Right lobe of liver (tissue), 4 donors: Measurements from ENCODE around the gene EXPH5.

Experiments
- POLR2A ChIP-seq: fragments of 450-650 bp; IDR thresholded peaks from one replicate; pipeline ENCODE4 v1.6.1; 2017; ENCODE audit warnings: antibody characterized with exemption, mild to moderate bottlenecking
- TF ChIP-seq, protein P1 (sequence below), 4 donors: fragments of 200-600 bp in 3 of 4; fragments of 450-650 bp in 1 of 4; IDR thresholded peaks; one replicate each; pipeline versions ENCODE4 v1.5.1 to v1.8.0; 2016 to 2022; ENCODE audit warnings: antibody characterized with exemption in 4 of 4, mild to moderate bottlenecking in 2 of 4
- donor health status: DM: no; HTN: no; CAD: no.
- donor health status: DM: no; HTN: no; CAD: no.
- donor health status: DM: no; HTN: yes; CAD: no.

DNA sequence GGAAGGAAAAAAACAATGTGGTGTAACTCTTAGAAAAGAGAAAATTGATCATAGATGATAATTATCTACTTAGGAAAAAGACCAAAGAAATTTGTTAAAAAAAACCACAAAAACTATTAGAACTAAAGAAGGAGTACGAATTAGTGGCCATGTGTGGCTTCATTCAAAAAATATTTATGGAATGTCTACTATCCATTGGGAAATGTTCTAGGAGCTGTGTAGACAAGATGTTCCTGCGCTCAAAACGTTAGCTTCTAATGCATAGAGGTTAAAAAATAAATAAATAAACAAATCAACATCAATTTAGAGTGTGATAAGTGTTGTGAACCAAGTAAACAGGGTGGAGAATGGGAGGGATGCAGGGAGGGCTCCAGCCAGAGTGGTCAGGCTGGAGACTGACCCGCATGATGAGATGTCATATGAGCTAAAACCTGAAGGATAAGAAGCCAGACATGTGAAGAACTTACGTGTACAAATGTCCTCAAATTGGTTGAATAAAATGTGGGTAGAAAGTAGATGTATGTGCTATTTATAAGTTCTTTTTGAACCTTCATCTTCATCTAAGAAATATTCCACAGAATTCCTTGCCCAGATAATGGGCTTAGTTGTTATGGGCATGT, 4.3 kb upstream of the EXPH5 start:
- TF ChIP-seq, protein P1, sequence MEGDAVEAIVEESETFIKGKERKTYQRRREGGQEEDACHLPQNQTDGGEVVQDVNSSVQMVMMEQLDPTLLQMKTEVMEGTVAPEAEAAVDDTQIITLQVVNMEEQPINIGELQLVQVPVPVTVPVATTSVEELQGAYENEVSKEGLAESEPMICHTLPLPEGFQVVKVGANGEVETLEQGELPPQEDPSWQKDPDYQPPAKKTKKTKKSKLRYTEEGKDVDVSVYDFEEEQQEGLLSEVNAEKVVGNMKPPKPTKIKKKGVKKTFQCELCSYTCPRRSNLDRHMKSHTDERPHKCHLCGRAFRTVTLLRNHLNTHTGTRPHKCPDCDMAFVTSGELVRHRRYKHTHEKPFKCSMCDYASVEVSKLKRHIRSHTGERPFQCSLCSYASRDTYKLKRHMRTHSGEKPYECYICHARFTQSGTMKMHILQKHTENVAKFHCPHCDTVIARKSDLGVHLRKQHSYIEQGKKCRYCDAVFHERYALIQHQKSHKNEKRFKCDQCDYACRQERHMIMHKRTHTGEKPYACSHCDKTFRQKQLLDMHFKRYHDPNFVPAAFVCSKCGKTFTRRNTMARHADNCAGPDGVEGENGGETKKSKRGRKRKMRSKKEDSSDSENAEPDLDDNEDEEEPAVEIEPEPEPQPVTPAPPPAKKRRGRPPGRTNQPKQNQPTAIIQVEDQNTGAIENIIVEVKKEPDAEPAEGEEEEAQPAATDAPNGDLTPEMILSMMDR (IDR thresholded peaks at IDR 0.05), result no peak
- TF ChIP-seq POLR2A, result no peak
